Measurements from ENCODE around the gene P3R3URF. TPM values are rescaled to one million over a fixed set of nuclear protein-coding genes. Genes with fewer than 3 reads are reported as not detected.

Gene P3R3URF
- total and polyA plus RNA-seq, 9 donors, result not detected

GRCh38 chr1:46192171-46192570, 15.9 kb upstream of the P3R3URF start:
- Histone ChIP-seq H3K27me3 (no peaks in the 10 kb centered on the region), H3K27ac (no peak overlapping the region), H3K9me3 (no peaks in the 10 kb centered on the region), H3K36me3 (no peaks in the 10 kb centered on the region), H3K4me3 (no peak overlapping the region), H3K4me1 (ENCODE audit: insufficient read depth) (peaks cover under 1% of the 10 kb centered on the region)
- no peak for DNase-seq
- intact Hi-C loops (cut with DNase I), result no loop called here
- TF ChIP-seq POLR2A (IDR thresholded peaks at IDR 0.05) (no peak), EP300 (IDR thresholded peaks at IDR 0.05) (no peak), CTCF (IDR thresholded peaks at IDR 0.05) (no peak)
- 85 to 94% (median 92%) methylated on average over 10 of the region's 10 CpGs for WGBS, 3 donors

- no peak overlapping the region for H3K4me3 ChIP-seq
- intact Hi-C loops (cut with DNase I), result no loop called here
- H3K27me3 ChIP-seq, result no peaks in the 10 kb centered on the region
- WGBS, 3 donors, result 88 to 89% (median 88%) methylated on average over 9 of the region's 9 CpGs
- no peak for DNase-seq
- H3K9me3 ChIP-seq, result no peaks in the 10 kb centered on the region
- H3K36me3 ChIP-seq, result no peaks in the 10 kb centered on the region
- H3K4me1 ChIP-seq (ENCODE audit: insufficient read depth), result no peaks in the 10 kb centered on the region
- no peak overlapping the region for H3K27ac ChIP-seq
- no peak for TF ChIP-seq POLR2A (IDR thresholded peaks at IDR 0.05)
- no peak for TF ChIP-seq EP300 (IDR thresholded peaks at IDR 0.05)
- TF ChIP-seq CTCF (IDR thresholded peaks at IDR 0.05), result no peak
These were observed 14.9 kb upstream of the P3R3URF start for GRCh38 chr1:46191033-46191701.

GRCh38 chr1:46190539-46190938, 14.3 kb upstream of the P3R3URF start:
- H3K36me3 ChIP-seq, result no peaks in the 10 kb centered on the region
- 77 to 82% (median 79%) methylated on average over 3 of the region's 3 CpGs for WGBS, 3 donors

GRCh38 chr1:46188295-46189030, 12.2 kb upstream of the P3R3URF start:
- intact Hi-C loops (cut with DNase I), result loop anchor here in 1 of 4 donors (10.0 kb wide), 1 partner anchor 304 kb away; no protein-coding TSS in a partner anchor
- WGBS, 3 donors, result 65 to 78% (median 66%) methylated on average over 6 of the region's 6 CpGs
- Histone ChIP-seq H3K4me1 (ENCODE audit: insufficient read depth) (peaks cover 2% of the 10 kb centered on the region), H3K27ac (no peak overlapping the region), H3K9me3 (no peaks in the 10 kb centered on the region), H3K36me3 (no peaks in the 10 kb centered on the region), H3K4me3 (no peak overlapping the region), H3K27me3 (no peaks in the 10 kb centered on the region)
- DNase-seq, result no peak
- TF ChIP-seq CTCF (IDR thresholded peaks at IDR 0.05), result no peak
- TF ChIP-seq POLR2A (IDR thresholded peaks at IDR 0.05), result no peak
- TF ChIP-seq EP300 (IDR thresholded peaks at IDR 0.05), result no peak

More at GRCh38 chr1:46190539-46190938, 14.3 kb upstream of the P3R3URF start:
- Histone ChIP-seq H3K4me1 (ENCODE audit: insufficient read depth) (no peaks in the 10 kb centered on the region), H3K9me3 (no peaks in the 10 kb centered on the region), H3K4me3 (no peak overlapping the region), H3K27me3 (no peaks in the 10 kb centered on the region), H3K27ac (no peak overlapping the region)
- TF ChIP-seq CTCF (IDR thresholded peaks at IDR 0.05), result no peak
- intact Hi-C loops (cut with DNase I), result no loop called here
- no peak for DNase-seq

Data from ovary (tissue), 9 donors.